HEK293T (cell line): ENCODE data around the gene CYP2W1.

ENCODE experiments used
- BHLHE40 ChIP-seq: fragments of 450-650 bp; IDR thresholded peaks from 2 replicates; pipeline ENCODE4 v1.6.1; 2016; ENCODE audit warnings: mild to moderate bottlenecking, moderate library complexity, borderline replicate concordance
- FOXK2 ChIP-seq: fragments of 450-650 bp; IDR thresholded peaks from 2 replicates; pipeline ENCODE4 v1.6.1; 2016; ENCODE audit warnings: mild to moderate bottlenecking
- FOXM1 ChIP-seq: fragments of 450-650 bp; IDR thresholded peaks from 2 replicates; pipeline ENCODE4 v1.6.1; 2017; ENCODE audit warnings: mild to moderate bottlenecking, borderline replicate concordance
- HDGF ChIP-seq: fragments of 450-650 bp; IDR thresholded peaks from 2 replicates; pipeline ENCODE4 v1.6.1; 2017; ENCODE audit warnings: antibody characterized with exemption, borderline replicate concordance
- L3MBTL2 ChIP-seq: fragments of 450-650 bp; conservative IDR thresholded peaks from 2 replicates; pipeline ENCODE4 v1.6.1; 2016; ENCODE audit warnings: mild to moderate bottlenecking
- NFRKB ChIP-seq: fragments of 450-650 bp; IDR thresholded peaks from 2 replicates; pipeline ENCODE4 v1.6.1; 2016; ENCODE audit warnings: mild to moderate bottlenecking, moderate library complexity
- SP1 ChIP-seq: fragments of 450-650 bp; IDR thresholded peaks from 2 replicates; pipeline ENCODE4 v1.6.1; 2017
- TARDBP ChIP-seq: fragments of 450-650 bp; IDR thresholded peaks from 2 replicates; pipeline ENCODE4 v1.6.1; 2016

DNA sequence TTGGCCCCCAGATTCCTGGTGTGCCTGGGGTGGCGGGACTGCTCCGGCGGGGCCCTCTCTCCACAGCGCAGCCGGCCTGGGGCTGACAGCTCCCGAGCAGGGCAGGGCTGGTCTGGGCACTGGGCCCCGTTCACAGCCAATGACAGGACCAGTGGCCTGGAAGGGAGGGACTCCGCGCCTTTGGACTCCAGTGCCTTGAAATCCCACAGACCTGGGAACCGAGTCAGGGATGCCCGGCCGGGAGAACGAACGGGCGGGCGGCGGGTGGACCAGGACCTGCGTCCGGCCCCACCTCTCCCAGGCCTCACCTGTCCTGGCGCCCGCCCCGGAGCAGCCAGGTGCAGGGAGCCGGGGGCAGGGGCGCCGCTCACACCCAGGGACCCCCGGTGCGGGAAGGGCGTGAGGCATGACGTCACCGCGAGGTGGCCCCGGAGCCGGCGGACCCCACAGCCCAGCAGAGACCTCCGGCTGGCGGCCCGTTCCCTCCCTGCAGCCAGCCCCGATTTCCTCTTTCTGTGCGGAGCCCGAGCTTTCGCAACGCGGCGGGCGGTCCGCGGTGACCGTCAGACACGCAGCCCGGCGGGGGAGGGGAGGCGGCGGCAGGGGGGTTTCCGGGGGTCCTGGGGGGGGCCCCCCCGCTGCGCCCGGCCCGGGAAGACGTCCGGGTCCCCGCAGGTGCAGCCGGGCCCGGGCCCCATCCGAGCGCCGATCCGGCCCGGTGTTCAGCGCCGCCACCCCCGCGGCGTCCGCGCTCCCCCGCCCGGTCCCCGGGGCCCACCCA is 29.2 kb upstream of the CYP2W1 start:
- TF ChIP-seq HDGF (no peak), TARDBP (no peak), SP1 (no peak), NFRKB (no peak), L3MBTL2 (no peak), FOXK2 (no peak), FOXM1 (no peak), BHLHE40 (no peak)
